GM18907 (cell line): ENCODE results near the gene ZNF385B.

Experiments
- ATAC-seq: cut with Tn5 transposase; IDR thresholded peaks from one replicate; pipeline ENCODE4 v1.9.1; 2021; ENCODE audit warnings: mild to moderate bottlenecking, moderate library complexity; ENCODE audit not compliant: unreplicated experiment

Gene ZNF385B

GRCh38 chr2:179454443-179455171 is 406.8 kb downstream of the ZNF385B start:
- ATAC-seq, result no peak

DNA sequence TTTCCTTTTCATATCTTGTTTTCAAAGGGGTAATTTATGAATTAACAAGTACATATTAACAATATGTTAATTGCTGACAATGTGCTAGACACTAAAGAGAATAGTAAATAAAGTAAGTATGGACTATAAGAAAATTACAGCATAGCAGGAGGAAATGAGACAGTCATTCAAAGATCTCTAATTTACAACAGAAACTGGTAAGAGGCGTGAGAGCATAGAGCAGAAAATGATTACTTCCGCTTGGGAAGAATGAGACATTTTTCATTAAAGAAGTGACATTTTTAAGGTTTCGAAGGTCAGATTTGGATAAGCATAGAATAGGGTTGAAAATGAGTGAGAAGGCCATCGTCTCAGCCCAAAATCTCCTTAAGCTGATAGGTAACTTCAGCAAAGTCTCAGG is 412.4 kb downstream of the ZNF385B start:
- no peak for ATAC-seq

DNA sequence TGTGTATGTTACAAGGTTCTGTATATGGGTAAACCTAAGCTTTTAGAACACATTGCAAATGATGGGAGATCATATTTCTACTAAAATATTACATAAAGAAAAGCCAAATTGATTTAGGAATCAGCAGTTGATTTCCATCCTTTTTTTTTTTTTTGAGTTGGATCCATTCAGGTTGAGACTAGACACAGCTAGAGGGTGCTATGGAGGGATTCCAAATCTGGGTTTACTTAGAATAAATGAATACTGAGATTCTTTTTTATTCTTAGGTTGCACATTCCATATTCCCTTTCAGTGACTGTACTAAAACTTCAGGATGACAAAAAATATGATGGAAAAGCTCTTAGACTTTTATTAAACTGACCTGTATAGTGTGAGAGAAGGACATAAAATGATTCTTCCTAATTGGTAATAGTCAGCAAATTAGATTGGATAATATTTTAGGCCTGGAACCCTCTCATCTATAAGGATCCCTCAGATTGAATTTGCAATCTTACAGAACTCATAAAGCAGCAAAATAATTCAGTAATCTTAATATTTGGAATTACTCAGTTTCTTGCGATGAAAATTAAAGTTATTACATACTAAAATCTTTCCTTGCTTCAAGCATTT is 413.5 kb downstream of the ZNF385B start:
- ATAC-seq, result no peak

DNA sequence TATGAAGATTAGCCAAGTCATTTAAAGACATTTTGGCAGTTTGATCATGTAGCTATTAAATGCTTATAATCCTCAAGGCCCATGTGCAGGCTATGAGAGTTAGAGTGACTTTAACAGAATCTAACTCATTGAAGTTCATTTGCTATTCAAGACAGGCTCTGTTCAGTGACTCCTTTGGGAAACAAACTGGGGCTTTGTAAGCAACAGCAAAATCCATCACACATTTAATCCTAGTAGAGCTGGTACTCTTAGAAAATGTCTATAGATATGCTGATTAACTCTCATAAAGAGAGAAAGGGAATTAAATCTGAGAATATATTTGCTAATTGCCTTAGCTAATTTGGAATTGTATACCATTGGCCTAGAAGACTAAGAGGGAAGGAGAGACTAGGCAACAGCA is 414.0 kb downstream of the ZNF385B start:
- ATAC-seq, result no peak

- no peak for ATAC-seq
Measured at GRCh38 chr2:179446476-179447141, 414.8 kb downstream of the ZNF385B start.

GRCh38 chr2:179444056-179444455 is 417.4 kb downstream of the ZNF385B start:
- no peak for ATAC-seq

GRCh38 chr2:179443180-179443579 is 418.2 kb downstream of the ZNF385B start:
- ATAC-seq, result no peak

DNA sequence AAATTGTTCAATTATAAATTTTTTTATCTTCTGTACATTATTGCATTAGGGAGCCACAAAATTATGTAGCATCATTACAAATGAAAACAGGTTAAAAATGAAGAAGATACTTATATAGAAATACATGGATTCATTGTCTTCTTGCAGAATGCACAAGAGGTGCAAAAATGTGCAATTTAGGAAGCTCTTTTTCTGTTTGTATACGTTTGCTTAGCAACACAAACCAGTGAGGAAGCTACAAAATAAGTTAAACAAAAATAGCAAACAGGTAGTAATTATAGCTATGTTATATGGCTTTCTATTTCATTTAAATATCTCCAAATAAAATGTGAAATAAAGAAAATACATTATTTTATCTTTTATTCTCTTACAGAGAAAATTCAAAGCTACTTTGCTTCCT is 419.2 kb downstream of the ZNF385B start:
- no peak for ATAC-seq

GRCh38 chr2:179441551-179441950 is 419.9 kb downstream of the ZNF385B start:
- ATAC-seq, result no peak

DNA sequence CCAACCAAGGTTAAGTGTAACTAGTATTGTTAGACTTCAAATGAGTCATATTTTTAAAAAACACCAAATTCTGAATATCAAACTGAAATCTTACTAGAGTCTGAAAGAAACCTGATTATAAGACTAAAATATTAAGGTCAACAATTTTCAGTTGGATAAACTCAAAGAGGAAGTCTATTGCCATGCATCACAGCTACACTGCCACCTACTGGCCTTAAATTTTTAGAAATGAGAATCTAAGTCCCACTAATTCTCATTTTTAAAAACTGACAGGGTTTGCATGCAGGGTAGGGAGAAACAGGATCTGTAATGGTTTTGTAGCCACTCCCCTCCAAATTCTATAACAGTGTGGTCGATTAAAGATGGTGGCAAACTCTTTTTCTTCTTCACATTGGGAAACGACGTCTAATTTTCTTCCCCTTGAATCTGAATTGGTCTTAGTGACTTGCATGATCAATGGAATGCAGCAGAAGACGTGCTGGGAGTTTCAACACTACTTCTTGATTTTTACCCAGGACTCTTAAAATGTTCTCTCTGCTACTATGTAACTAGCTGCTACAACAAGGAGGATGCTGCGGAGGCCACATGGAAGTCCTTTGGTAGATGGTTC is 420.7 kb downstream of the ZNF385B start:
- peak; percentile 61 for ATAC-seq

DNA sequence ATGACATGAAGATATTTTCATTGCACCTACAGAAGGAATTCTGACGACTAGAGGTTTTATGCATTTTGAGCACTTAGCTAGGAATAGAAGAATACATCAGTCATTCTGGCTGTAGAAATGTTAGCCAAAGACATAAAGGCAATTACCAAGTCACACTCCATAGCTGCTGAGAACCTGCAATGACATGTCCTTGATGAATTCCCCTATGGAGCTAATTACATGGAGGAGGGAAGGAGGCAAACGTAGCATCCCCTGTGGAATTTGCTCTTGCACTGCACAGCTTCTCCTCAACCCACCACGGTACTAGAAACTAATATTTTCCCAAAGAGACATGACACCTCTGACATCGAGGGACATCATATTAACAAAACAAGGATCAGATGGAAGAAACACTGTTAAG is 422.8 kb downstream of the ZNF385B start:
- no peak for ATAC-seq

DNA sequence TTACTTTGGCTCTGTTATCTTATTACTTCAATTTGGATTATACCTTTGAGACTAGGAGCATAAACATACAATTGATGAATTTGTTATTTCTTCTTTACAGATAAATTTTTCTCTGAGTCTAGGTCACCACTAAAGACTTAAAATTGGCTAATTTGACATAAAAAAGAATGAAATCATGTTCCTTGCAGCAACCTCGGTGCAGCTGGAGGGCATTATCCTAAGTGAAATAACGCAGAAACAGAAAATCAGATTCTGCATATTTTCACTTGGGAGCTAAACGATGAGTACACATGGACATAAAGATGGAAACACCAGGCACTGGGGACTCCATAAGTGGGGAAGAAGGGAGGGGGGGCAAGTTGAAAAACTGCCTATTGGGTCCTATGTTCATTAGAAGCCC is 424.0 kb downstream of the ZNF385B start:
- ATAC-seq, result no peak

DNA sequence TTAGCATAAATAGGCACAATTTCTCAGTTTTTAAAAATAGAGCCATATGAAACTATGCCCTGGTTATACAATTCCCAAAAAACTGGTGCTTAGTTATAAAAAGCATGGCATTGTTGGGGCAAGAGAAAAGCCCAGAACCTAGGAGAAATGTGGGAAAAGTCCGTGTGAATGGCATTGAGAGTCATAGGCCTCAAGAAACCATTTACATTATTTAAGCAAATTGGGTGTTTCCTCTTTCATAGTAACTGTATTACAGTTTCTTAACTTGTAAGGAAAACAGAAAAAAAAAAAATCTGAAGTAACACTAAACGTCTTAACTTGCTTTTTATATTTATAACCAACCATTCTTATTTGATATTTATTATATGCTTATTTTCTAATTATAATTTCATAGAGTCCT is 425.8 kb downstream of the ZNF385B start:
- no peak for ATAC-seq

DNA sequence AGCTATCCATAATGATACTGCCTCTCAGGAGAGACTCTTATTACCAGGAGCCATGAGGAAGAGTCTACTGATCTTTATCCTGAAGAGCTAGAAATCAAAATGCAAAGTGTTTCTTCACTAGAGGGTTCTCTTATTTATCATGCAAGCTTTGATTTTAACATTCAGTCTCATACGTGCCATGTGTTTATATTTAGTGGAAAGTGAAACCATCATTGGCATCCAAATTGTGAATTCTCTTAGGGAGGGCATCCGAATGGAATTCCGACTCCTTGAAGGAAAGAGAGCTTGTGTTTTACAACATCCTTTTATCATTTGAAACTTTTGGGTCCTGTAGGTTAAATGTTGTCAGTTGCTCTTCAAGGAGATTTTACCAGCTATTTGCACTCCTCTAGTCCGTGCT is 426.4 kb downstream of the ZNF385B start:
- ATAC-seq, result no peak

GRCh38 chr2:179434357-179434756 is 427.1 kb downstream of the ZNF385B start:
- ATAC-seq, result no peak

- no peak for ATAC-seq
Measured at GRCh38 chr2:179432751-179433150, 428.7 kb downstream of the ZNF385B start.

- ATAC-seq, result no peak
Measured at GRCh38 chr2:179429597-179429996, 431.8 kb downstream of the ZNF385B start.

DNA sequence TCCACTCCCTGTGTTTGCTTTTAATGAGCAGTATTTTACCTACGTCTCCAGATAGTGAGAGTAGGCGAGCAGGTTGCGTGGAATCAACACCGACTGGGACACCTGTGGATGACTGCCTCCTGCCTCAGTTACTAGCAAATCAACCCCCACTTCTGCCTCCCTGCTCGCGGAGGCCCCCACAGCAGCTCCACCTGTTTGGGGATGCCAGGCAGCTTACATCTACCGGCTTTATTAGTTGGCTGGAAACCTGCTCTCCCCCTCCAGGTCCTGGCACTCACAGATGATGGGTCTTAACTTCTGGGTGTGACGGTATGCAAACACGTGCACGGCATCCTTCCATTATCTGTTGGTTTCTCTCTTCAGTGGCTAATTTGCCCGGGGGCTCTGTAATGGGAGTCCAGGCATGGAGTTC is 432.3 kb downstream of the ZNF385B start:
- ATAC-seq, result no peak

GRCh38 chr2:179428649-179429048 is 432.8 kb downstream of the ZNF385B start:
- no peak for ATAC-seq

DNA sequence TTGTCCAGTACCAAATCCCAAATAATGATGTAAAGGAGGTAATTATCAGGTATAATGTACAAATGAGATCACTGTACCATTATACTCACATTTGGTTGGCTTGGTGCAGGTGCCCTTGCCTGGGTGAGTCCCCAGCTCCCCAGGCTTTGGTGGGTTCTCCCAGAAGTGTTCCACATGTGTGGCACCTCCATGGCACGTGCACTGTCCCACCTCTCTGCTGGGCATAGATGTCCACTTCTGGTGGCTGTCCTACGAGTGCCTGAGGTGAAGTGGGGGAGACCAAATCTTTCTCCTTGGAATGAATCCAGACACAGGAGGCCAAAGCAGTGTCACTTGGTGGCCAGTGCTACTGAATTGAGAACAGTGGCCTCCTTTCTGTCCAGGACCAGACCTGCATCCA is 434.3 kb downstream of the ZNF385B start:
- no peak for ATAC-seq

DNA sequence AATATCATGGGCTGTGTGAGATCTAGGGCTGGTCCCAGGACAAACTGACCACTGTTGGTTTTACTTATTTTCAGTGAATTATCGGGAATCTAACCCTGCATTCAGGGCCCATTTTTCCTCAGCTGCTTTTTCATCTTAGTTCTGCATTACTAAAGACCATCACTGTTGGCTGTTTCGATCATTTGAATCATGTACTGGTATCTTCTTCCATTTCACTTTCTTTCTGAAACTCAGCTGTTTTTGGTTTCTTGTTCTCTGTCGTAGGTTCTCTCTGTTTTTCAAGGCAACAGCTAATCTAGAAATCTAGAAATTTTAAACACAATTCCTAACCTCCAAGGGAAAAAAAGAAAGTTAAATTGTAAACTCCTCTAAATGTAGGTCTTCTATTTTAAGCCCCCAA is 436.8 kb downstream of the ZNF385B start:
- no peak for ATAC-seq
